ENCODE data around the gene BRSK2.
"Not testable (repeated sequence)": the region's sequence is repeated elsewhere in the genome, so short reads cannot be mapped to it uniquely, and the experiment has no call there.

BRSK2 gene

DNA sequence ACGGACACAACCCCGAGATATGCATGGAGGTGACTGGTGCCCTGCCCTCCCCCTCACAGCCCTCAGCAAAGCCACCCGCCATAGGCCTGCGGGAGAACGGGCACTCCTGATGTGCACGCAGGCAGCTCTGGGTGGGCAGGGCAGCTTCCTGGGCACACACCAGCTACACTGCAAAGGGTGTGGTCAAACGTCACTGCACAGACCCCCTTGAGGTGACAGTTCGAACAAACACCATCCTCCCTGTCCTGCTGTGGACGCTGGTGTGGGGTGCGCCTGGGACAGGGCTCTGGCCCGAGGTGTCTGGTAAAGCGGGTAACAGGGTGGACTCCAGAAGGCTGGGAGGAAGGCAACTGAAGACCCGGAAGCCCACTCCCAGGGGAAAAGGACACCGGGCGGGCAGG is 118.8 kb downstream of the BRSK2 start:
- DNase-seq (ENCODE audit: low read depth in 4 of 4, low spot score in 1 of 4), result no peak

DNA sequence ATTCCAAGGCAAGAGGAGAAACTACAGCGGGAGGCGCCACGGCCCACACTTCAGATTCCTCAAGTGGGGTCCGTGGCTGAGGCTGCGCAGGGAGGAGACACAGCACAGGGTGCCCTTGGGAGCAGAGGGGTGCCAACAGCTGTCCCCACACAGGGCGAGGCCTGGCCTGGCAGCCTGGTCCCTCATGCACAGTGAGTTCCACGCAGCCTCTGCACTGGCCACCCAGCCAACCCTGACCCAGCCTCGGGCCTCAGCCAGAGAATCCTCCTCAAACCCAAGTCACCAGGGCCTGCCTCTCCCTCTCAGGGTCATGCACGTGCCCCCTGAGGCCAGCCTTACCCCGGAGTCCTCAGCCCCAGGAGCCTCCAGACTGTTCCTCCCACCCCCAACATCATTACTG is 119.3 kb downstream of the BRSK2 start:
- DNase-seq (ENCODE audit: low read depth in 4 of 4, low spot score in 1 of 4), result no peak

DNA sequence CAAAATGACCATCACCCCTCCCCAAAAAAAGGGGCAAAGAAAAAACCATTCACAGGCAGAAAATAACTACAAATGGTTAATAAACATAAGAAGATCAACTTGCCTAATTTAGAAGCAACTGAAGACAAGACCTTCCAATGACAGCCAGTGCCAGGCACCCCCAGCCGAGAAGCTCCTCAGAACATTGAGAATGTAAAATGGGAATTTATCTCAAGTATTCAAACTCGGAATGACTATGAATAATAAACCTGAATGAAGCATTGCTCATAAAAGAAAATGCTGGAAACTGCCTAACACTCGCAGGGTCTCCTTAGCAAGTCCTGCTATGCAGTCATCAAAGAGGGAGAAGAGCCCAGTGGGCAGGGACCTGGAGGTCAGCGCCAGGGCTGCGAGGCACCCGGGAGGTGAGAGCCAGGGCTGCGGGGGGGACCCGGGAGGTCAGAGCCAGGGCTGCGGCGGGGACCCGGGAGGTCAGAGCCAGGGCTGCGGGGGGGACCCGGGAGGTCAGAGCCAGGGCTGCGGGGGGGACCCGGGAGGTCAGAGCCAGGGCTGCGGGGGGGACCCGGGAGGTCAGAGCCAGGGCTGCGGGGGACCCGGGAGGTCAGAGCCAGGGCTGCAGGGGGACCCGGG is 120.0 kb downstream of the BRSK2 start:
- no peak for DNase-seq (ENCODE audit: low read depth in 4 of 4, low spot score in 1 of 4)

DNA sequence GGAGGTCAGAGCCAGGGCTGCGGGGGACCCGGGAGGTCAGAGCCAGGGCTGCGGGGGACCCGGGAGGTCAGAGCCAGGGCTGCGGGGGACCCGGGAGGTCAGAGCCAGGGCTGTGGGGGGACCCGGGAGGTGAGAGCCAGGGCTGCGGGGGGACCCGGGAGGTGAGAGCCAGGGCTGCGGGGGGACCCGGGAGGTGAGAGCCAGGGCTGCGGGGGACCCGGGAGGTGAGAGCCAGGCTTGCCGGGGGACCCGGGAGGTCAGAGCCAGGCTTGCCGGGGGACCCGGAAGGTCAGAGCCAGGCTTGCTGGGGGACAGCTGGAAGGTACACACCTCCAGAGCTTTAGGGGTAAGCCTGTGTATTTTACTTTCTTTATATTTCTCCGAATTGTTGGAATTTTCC is 120.6 kb downstream of the BRSK2 start:
- not testable (repeated sequence) for DNase-seq (ENCODE audit: low read depth in 4 of 4, low spot score in 1 of 4)

DNA sequence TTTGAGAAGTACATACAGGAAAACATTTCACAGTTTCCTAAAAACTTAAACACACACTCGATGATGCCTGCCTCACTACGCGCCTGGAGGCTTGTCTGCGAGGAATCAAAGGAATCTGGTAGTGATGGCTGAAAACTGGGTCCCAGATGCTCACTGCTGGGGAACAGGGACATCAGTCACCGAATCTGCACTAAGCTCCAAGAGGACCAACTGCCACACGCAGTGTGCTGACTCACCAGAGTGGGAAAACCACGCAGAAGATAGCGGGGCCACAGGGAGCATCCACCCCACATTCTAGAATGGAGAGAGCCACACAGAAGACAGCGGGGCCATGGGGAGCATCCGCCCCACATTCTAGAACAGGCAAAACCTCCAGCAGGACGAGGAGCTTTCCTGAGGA is 121.2 kb downstream of the BRSK2 start:
- DNase-seq (ENCODE audit: low read depth in 4 of 4, low spot score in 1 of 4), result no peak

DNA sequence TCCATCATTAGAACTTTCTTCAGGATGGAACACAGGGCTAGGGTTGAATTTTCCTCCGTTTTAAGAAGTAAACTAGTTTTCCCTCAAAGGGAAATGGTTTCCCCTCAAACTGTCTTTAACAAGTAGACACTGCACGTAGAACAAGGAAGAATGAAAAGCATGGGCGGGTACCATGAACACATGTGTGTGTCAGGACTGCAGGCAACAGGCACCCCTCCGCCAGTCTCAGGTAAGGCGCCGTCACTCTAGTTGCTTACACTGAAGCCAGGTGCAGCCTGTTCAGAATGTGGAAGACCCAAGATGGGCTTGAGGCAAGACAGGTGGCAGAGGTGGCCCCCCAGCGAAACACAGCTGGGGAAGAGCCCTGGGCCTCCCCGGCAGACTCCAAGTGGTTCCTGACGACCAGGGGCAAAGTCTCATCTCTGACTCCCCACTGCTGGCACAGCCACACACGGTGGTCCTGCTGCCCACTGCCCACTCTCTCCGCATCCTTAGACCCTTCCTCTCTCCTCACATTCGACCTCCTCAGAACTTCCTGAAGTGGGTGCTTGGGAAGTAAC is 122.3 kb downstream of the BRSK2 start:
- DNase-seq (ENCODE audit: low read depth in 4 of 4, low spot score in 1 of 4), result no peak

Data from stimulated activated CD4-positive, alpha-beta T cell treated with anti-CD3 and anti-CD28 coated beads, Interleukin-1b, Interleukin-23, amount 100 ng/mL, for 24 hours (primary cell).